ENCODE measurements around the gene CXCL12. TPM values are rescaled to one million over a fixed set of nuclear protein-coding genes. Genes with fewer than 3 reads are reported as not detected.

CXCL12 gene
- polyA plus RNA-seq, 1 of the 3 experiments (the other 2 are of a cell fraction) = 4.7 TPM

GRCh38 chr10:44427037-44427436 lies 42.1 kb upstream of the CXCL12 start:
- Histone ChIP-seq H4K20me1 (ENCODE audit: insufficient read depth) (no peaks in the 10 kb centered on the region), H3K36me3 (replicated peaks in 1 of 2; ENCODE audit: control insufficient read depth in 1 of 2, insufficient read depth in 2 of 2, low read length in 1 of 2) (no peaks in the 10 kb centered on the region), H3K27me3 (ENCODE audit: insufficient read depth) (no peaks in the 10 kb centered on the region), H3K9me2 (no peaks in the 10 kb centered on the region), H3K9me3 (no peaks in the 10 kb centered on the region), H3K9ac (no peak overlapping the region), H3K27ac (ENCODE audit: low read depth in 2 of 2, low read length in 1 of 2) (no peak overlapping the region), H3F3A (replicated peaks; ENCODE audit: insufficient read depth) (no peaks in the 10 kb centered on the region), H3K4me2 (no peak overlapping the region), H3K4me1 (ENCODE audit: control insufficient read depth in 1 of 2, insufficient read depth in 2 of 2, low read depth in 1 of 2, low read length in 1 of 2) (no peaks in the 10 kb centered on the region), H3K4me3 (ENCODE audit: low read depth in 2 of 2, low read length in 1 of 2) (no peak overlapping the region), H3K79me2 (ENCODE audit: insufficient read depth) (no peaks in the 10 kb centered on the region), H2AFZ (ENCODE audit: low read depth) (no peak overlapping the region)
- POLR2A ChIA-PET = no interaction called here
- DNase-seq = no peak
- CTCF ChIA-PET = no interaction called here
- TF ChIP-seq USF2 (IDR thresholded peaks at IDR 0.05; ENCODE audit: borderline replicate concordance, low read depth, low read length) (no peak), USF1 (IDR thresholded peaks at IDR 0.05; ENCODE audit: borderline replicate concordance, low read depth) (no peak), MXI1 (IDR thresholded peaks at IDR 0.05; ENCODE audit: low read depth, low read length) (no peak), EP300 (IDR thresholded peaks at IDR 0.05; ENCODE audit: borderline replicate concordance in 1 of 2, low read depth in 1 of 2, low read length in 1 of 2) (no peak), EZH2phosphoT487 (IDR thresholded peaks at IDR 0.05; ENCODE audit: borderline replicate concordance, low read depth) (no peak), GABPA (IDR thresholded peaks at IDR 0.05; ENCODE audit: low read depth) (no peak), ELF1 (IDR thresholded peaks at IDR 0.05) (no peak), JUND (IDR thresholded peaks at IDR 0.05) (no peak), FOXJ3 (CRISPR knock-in tag; IDR thresholded peaks at IDR 0.05) (no peak), ZBTB33 (IDR thresholded peaks at IDR 0.05; ENCODE audit: borderline replicate concordance, low read depth) (no peak), TEAD4 (IDR thresholded peaks at IDR 0.05; ENCODE audit: borderline replicate concordance, insufficient read depth) (no peak), SMC3 (IDR thresholded peaks at IDR 0.05; ENCODE audit: low read depth, low read length) (no peak), YY1 (IDR thresholded peaks at IDR 0.05; ENCODE audit: low read depth) (no peak), TCF12 (IDR thresholded peaks at IDR 0.05) (no peak), NFIC (IDR thresholded peaks at IDR 0.05; ENCODE audit: borderline replicate concordance) (no peak), MAX (IDR thresholded peaks at IDR 0.05; ENCODE audit: low read depth) (no peak)
- WGBS (ENCODE audit: low lambda C conversion rate) = 0% methylated on average over 2 of the region's 5 CpGs
